ENCODE measurements around the gene ST14.
"Not testable (repeated sequence)": the region's sequence is repeated elsewhere in the genome, so short reads cannot be mapped to it uniquely, and the experiment has no call there.

The ST14 gene

GRCh38 chr11:130165601-130166456 is 6.2 kb downstream of the ST14 start:
- no peak for ATAC-seq

DNA sequence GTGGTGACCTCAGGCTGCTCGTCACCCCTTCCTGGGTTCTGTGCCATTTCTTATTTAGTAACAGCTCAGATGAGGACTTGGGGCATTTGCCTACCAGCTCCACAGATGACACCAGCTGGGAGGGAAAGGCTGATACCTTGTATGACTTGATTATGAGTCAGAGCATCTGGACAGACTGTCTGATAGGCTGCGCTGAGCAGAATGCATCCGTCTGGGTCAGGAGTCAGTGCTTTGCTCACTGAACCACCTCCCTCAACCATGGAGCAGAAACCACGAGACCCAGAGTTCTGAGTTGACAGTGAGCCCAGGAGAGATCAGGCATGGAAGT is 6.8 kb downstream of the ST14 start:
- ATAC-seq, result peak; percentile 62 to 71

GRCh38 chr11:130167146-130167545 is 7.6 kb downstream of the ST14 start:
- no peak for ATAC-seq

GRCh38 chr11:130168105-130168504 is 8.5 kb downstream of the ST14 start:
- no peak for ATAC-seq

DNA sequence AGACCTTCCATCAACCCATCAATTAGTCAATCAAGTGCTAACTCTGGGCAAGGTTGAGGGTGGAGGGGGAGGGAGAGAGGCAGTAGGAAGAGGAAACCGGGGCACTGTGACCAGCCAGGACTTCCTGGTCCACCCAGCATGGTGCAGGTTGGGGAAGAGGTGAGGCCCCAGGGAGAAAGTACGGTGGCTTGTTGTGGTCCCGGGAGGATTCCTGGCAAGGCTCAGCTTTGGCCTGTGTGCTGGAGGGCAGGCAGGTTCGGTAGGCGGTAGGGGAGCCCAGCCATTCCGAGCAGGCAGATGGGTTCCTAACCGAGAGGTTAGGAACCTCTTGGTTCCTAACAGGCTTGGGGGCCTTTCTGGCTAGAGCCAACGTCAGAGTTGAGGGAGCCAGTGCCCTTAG is 10.8 kb downstream of the ST14 start:
- no peak for ATAC-seq

- ATAC-seq, result no peak
Measured at GRCh38 chr11:130171534-130171933, 12.0 kb downstream of the ST14 start.

DNA sequence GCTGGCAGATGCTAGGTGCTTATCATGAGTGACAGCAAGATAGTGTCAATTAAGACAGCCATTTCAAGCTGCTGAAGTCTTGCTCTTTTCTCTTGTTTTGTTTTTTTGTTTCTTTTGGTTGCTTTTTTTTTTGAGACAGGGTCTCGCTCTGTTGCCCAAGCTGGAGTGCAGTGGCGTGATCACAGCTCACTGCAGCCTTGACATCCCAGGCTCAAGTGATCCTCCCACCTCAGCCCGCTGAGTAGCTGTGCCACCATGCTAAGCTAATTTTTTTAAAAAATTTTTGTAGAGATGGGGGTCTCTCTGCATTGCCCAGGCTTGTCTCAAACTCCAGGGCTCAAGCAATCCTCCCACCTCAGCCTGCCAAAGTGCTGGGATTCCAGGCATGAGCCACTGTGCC is 12.4 kb downstream of the ST14 start:
- not testable (repeated sequence) for ATAC-seq

DNA sequence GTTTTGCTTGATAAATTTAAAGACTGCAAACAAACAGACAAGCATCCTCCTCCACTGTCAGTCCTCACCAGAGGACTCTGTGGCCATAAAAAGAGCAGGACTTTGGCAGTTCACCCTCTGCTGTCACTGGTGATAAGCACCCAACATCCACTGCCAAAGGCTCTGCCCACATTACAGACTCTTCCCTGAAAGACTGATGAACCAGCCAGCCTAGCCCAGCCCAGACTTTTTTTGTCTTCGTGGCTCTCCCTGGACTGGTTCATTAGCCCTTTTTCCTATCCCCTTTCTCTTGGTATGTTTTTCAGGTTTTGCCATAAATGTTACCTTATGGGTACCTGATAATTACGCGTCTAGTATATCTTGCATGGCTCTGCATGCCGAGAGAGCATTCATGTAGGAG is 15.1 kb downstream of the ST14 start:
- ATAC-seq, result no peak

DNA sequence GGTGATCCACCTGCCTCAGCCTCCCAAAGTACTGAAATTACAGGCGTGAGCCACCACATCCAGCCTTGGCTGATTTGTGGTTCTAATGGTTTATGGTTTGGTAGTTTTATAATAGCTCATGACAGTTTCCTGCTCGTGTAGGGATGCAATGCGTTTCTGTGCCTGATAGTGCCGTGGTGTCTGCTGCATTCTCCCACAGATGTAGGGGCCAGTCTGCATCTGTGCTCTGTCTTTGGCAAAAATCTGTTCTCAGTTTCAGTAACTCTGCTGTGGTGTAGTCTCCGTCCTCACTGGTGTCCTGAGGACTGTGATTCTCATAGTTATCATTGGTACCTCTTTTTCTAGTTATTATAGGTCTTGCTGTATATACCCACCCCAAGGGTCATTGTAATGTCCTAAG is 16.3 kb downstream of the ST14 start:
- no peak for ATAC-seq

DNA sequence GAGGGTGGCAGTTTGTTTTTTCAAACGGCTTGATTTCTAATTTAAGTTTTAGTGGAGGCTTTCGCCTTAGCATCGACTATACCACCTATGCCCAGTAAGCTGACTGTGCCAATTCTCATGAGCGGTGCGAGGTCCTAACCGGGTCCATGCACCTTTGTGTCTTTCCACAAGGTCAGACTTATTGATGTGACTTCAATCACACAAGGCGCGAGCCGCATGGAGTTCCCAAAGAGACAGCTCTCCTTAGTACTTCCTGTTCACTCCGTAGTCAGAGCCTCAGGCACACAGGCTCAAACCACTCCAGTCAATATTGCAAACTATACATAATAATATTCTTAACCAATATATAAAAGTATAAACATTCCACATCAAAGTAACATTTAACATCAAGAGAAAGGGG is 18.2 kb downstream of the ST14 start:
- no peak for ATAC-seq

DNA sequence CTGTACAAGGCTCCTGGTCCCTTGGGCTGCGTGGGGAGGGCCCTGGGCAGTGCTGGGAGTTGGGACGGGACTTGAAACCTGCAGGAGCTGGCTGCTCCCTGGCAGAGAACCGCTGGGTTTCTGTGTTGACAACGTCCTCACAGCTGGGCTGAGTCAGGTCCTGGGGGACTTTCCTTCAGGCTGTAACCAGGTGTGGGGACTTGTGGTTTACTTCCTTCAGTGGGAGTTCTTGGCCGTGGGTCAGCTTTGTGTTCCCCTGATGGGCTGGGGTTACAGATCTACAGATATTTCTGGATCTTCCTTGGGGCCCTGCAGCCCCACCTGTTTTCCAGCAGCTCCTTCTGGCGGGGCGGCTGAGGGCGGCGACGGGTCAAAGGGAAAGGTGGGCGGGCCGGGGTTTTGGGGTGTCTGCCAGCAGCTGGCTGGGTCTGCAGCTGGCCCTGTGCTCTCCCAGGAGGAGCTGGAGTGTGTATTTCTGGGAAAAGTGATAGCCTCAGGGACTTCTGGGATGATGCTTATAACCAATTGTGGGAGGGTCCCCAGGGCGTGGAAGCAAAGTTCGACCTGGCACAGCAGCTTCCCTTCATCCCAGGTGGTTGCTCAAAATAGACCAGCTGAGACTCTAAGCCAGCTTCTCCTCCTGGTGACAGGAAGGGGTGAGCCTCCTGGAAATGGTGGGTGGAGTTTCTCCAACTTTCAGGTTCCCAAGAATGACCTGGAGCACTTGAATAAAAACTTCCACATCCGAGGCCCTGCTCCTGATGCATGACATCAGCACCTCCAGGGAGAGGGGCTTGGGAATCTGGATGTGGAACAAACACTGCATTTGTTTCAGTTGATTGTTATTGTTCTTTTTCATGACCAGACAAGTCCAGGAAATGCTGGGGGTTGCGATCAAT is 19.1 kb downstream of the ST14 start:
- ATAC-seq, result no peak

- no peak for ATAC-seq
Measured at GRCh38 chr11:130179396-130180306, 20.1 kb downstream of the ST14 start.

DNA sequence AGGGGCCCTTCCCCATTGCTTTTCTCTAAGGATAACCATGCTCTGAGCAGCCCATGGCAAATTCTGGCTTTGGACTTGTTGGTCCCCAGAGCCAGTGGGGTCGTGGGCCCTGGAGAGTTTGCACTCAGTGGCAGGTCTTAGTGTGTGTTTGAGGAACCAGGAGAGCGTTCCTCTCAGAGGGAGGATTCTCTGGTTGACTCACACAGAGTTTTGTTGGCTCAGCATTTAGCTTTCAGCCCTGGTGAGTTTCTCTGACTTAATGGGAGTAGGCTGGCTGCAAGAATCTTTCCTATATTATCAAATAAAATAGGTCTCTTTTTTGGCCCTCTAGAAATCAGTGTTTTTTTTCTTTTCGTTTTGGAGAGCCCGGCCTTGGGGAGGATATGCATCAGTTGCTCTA is 20.9 kb downstream of the ST14 start:
- peak in 1 of 2 donors; percentile 27 for ATAC-seq

DNA sequence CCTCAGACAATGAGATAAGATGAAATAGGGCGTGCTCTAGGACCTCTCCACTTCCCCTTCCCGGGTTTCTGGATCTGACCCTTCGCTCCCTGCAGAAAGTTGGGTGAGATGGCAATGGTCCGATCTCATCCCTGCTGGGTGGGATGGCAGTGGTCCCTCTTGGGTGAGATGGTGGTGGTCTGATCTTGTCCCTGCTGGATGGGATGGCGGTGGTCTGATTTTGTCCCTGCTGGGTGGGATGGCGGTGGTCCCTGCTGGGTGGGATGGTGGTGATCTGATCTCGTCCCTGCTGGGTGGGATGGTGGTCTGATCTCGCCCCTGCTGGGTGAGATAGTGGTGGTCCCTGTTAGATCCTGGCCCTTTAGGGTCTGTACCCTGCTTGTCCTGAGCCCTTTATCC is 21.3 kb downstream of the ST14 start:
- no peak for ATAC-seq

- ATAC-seq, result peak in 1 of 2 donors; percentile 25
Measured at GRCh38 chr11:130181295-130182272, 22.0 kb downstream of the ST14 start.

GRCh38 chr11:130183878-130184610 is 24.5 kb downstream of the ST14 start:
- no peak for ATAC-seq

- ATAC-seq, result no peak
Measured at GRCh38 chr11:130187096-130187495, 27.5 kb downstream of the ST14 start.

DNA sequence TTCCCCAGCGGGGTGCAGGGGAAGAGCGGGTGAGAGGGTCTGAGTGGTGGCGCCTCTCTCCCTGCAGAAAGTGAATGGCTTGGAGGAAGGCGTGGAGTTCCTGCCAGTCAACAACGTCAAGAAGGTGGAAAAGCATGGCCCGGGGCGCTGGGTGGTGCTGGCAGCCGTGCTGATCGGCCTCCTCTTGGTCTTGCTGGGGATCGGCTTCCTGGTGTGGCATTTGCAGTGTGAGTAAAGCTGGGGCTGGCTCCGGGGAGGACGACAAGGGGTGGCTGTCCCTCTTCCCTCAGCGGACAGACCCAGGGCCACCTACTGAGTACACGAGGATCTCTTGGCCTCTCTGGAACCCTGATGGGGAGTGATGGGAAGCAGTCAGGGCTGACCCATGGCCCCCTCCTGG is 28.5 kb downstream of the ST14 start:
- no peak for ATAC-seq

- ATAC-seq, result no peak
Measured at GRCh38 chr11:130188585-130189347, 29.2 kb downstream of the ST14 start.

All from activated CD4-positive, CD25-positive, alpha-beta regulatory T cell treated with anti-CD3 and anti-CD28 coated beads, Interleukin-2, amount 50 U/mL, for 24 hours (primary cell).